HG02973 (cell line): Measurements from ENCODE around the gene PDLIM1.
"Not testable (repeated sequence)": the region's sequence is repeated elsewhere in the genome, so short reads cannot be mapped to it uniquely, and the experiment has no call there.

Experiments
- ATAC-seq: cut with Tn5 transposase; IDR thresholded peaks from one replicate; pipeline ENCODE4 v1.9.1; 2021; ENCODE audit warnings: moderate library complexity; ENCODE audit not compliant: unreplicated experiment

PDLIM1 gene

GRCh38 chr10:95244152-95244551, 46.7 kb downstream of the PDLIM1 start:
- ATAC-seq, result no peak

GRCh38 chr10:95243318-95243617, 47.5 kb downstream of the PDLIM1 start:
- ATAC-seq, result no peak

- ATAC-seq, result no peak
Observed at GRCh38 chr10:95242581-95243317, 48.1 kb downstream of the PDLIM1 start.

- no peak for ATAC-seq
Observed at GRCh38 chr10:95241533-95241932, 49.3 kb downstream of the PDLIM1 start.

GRCh38 chr10:95240811-95241210, 50.0 kb downstream of the PDLIM1 start:
- ATAC-seq, result no peak

GRCh38 chr10:95240096-95240495, 50.7 kb downstream of the PDLIM1 start:
- not testable (repeated sequence) for ATAC-seq

GRCh38 chr10:95237376-95238170, 53.2 kb downstream of the PDLIM1 start:
- no peak for ATAC-seq

- peak; percentile 97 for ATAC-seq
Observed at GRCh38 chr10:95236068-95236903, 54.5 kb downstream of the PDLIM1 start.

GRCh38 chr10:95235676-95236067, 55.1 kb downstream of the PDLIM1 start:
- no peak for ATAC-seq

GRCh38 chr10:95234951-95235350, 55.9 kb downstream of the PDLIM1 start:
- no peak for ATAC-seq

- ATAC-seq, result no peak
Observed at GRCh38 chr10:95233377-95234034, 57.3 kb downstream of the PDLIM1 start.

GRCh38 chr10:95230677-95231586, 59.9 kb downstream of the PDLIM1 start:
- peak; percentile 67 for ATAC-seq

- ATAC-seq, result no peak
Observed at GRCh38 chr10:95229724-95230627, 60.8 kb downstream of the PDLIM1 start.

GRCh38 chr10:95228934-95229723, 61.7 kb downstream of the PDLIM1 start:
- ATAC-seq, result not testable (repeated sequence)

GRCh38 chr10:95225136-95225535, 65.7 kb downstream of the PDLIM1 start:
- no peak for ATAC-seq

GRCh38 chr10:95221124-95221523, 69.7 kb downstream of the PDLIM1 start:
- no peak for ATAC-seq

- no peak for ATAC-seq
Observed at GRCh38 chr10:95220539-95220938, 70.3 kb downstream of the PDLIM1 start.

- ATAC-seq, result no peak
Observed at GRCh38 chr10:95217476-95217875, 73.3 kb downstream of the PDLIM1 start.
